ENCODE data around the gene CAPZB. TPM values are rescaled to one million over a fixed set of nuclear protein-coding genes. Genes with fewer than 3 reads are reported as not detected.

CAPZB gene
- total RNA-seq, 1 experiment from 2014 or later = 348 TPM

DNA sequence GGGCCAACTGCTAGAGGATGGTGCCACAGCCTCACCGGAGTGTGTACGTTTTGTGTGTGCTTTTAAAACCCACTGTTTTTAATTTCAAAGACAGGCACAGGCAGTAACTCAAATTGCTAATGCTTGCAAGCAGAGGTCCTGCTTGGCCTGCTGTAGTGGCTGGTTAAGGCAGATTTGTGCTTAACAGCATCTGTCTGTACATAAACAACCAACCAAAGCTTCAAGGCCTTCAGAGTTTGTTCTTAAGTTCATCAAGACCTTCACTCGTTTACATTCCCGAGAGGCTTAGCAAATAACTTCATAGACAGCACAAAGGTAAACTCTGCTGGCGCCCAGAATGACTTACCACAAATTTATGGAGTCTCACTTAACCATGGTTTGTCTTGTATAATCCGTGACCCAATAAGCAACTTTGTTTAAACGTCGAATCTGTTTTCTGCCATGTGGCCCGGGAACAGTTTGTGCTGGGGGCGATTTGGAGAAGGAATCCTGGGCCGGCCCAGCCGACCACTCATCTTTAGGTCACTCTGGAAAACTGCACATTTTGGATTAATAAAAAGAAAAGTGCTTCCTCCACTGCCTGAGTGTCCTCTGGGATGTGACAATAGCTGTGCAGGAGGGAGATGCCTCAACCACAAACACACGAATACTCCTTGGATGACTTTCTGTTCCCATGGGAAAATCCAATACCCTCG, 58.1 kb downstream of the CAPZB start:
- Histone ChIP-seq H3K23me2 (ENCODE audit: insufficient read length, low read depth, low read length, poor library complexity, severe bottlenecking) (no peaks in the 10 kb centered on the region), H2AK5ac (ENCODE audit: insufficient read length, low read length) (no peak overlapping the region), H3K56ac (ENCODE audit: insufficient read length, low read depth, low read length) (no peak overlapping the region), H2BK15ac (ENCODE audit: low read depth, low read length) (no peak overlapping the region), H3K4ac (ENCODE audit: low read depth, low read length) (no peak overlapping the region), H3K4me1 (ENCODE audit: insufficient read depth, low read length) (no peaks in the 10 kb centered on the region), H3K79me1 (ENCODE audit: insufficient read depth, low read depth, low read length, poor library complexity, severe bottlenecking) (peaks cover 7% of the 10 kb centered on the region), H3K14ac (ENCODE audit: insufficient read depth, low read length) (no peak overlapping the region), H3K23ac (ENCODE audit: insufficient read length, low read depth, low read length) (no peak overlapping the region), H2BK20ac (ENCODE audit: low read depth, low read length, poor library complexity, severe bottlenecking) (no peak overlapping the region), H3K18ac (ENCODE audit: insufficient read length, low read depth, low read length) (no peak overlapping the region), H3K9ac (ENCODE audit: extremely low read depth, insufficient read length, low read length) (no peak overlapping the region), H2BK120ac (ENCODE audit: low read depth, low read length, poor library complexity, severe bottlenecking) (no peak overlapping the region), H4K20me1 (ENCODE audit: control insufficient read depth, insufficient read depth, insufficient read length) (peaks cover 2% of the 10 kb centered on the region), H4K5ac (ENCODE audit: insufficient read length, low read depth, low read length) (no peak overlapping the region), H4K8ac (replicated peaks; ENCODE audit: insufficient read length, low read depth, low read length) (no peak overlapping the region), H3K79me2 (ENCODE audit: insufficient read depth, low read length) (peaks cover 51% of the 10 kb centered on the region), H3K9me3 (ENCODE audit: control insufficient read depth, low read depth, low read length) (no peaks in the 10 kb centered on the region), H2BK5ac (ENCODE audit: insufficient read length, low read length) (no peak overlapping the region), H3K27ac (ENCODE audit: insufficient read length, low read depth, low read length) (no peak overlapping the region), H2AFZ (ENCODE audit: low read length) (no peak overlapping the region), H4K91ac (ENCODE audit: insufficient read length, low read depth, low read length) (no peak overlapping the region), H3K4me2 (ENCODE audit: insufficient read depth, insufficient read length, low read length) (no peak overlapping the region), H2BK12ac (ENCODE audit: insufficient read length, low read depth, low read length) (no peak overlapping the region), H3K27me3 (ENCODE audit: insufficient read depth, low read length) (no peaks in the 10 kb centered on the region), H3T11ph (ENCODE audit: low read length) (no peak overlapping the region)
- peaks cover 28% of the 10 kb centered on the region in 2 experiments for H3K4me1 Mint-ChIP-seq
- H3K9me3 Mint-ChIP-seq = no peaks in the 10 kb centered on the region
- TF ChIP-seq CTCF (conservative IDR thresholded peaks at IDR 0.05) = no peak
- no peak for DNase-seq
- H3K27ac Mint-ChIP-seq = 0 out of 7 replicates have a peak overlapping the region, but pooled peaks of 1 of the 3 experiments have one; percentile 51
- H3K4me3 Mint-ChIP-seq = no peak overlapping the region
- H3K36me3 Mint-ChIP-seq (ENCODE audit: insufficient read depth in 1 of 3, low read depth in 3 of 3) = peaks cover 0 to 6% (median 3%) of the 10 kb centered on the region in 3 experiments; a peak in 4 of 7 replicates
- no peaks in the 10 kb centered on the region for H3K27me3 Mint-ChIP-seq (ENCODE audit: low read depth)
- WGBS (ENCODE audit: extremely low coverage, insufficient read length, low lambda C conversion rate) = no CpG with 5 or more reads among the region's 14 CpGs

Measured in H9 (cell line).